Endodermal cell (in vitro differentiated cells): ENCODE results near the gene SLC29A2. TPM values are rescaled to one million over a fixed set of nuclear protein-coding genes. Genes with fewer than 3 reads are reported as not detected.

Experiments used
- DNase-seq: peaks from one replicate; pipeline ENCODE4 v3.0.0-alpha.2; 2017
- H3K27ac ChIP-seq: 2 replicates; pipeline ENCODE4 v1.5.1; 2013; ENCODE audit warnings: mild to moderate bottlenecking, low read depth, low read length, moderate library complexity
- H3K27me3 ChIP-seq: 2 replicates; pipeline ENCODE4 v1.6.1; 2013; ENCODE audit warnings: mild to moderate bottlenecking, low read length, moderate library complexity; ENCODE audit not compliant: insufficient read depth, control insufficient read depth, poor library complexity, severe bottlenecking
- H3K36me3 ChIP-seq: 2 replicates; pipeline ENCODE4 v1.7.0; 2013; ENCODE audit warnings: mild to moderate bottlenecking, low read length, moderate library complexity; ENCODE audit not compliant: control insufficient read depth, insufficient read depth
- H3K4me1 ChIP-seq: one replicate; pipeline ENCODE4 v1.7.0; 2013; ENCODE audit warnings: low read length; ENCODE audit not compliant: control insufficient read depth, insufficient read depth
- H3K4me3 ChIP-seq: 2 replicates; pipeline ENCODE4 v1.5.1; 2013; ENCODE audit warnings: mild to moderate bottlenecking, low read length, moderate library complexity
- H3K9ac ChIP-seq: 2 replicates; pipeline ENCODE4 v1.6.1; 2013; ENCODE audit warnings: mild to moderate bottlenecking, low read length, moderate library complexity; ENCODE audit not compliant: poor library complexity, severe bottlenecking; ENCODE audit errors: extremely low read depth
- H3K9me3 ChIP-seq: 2 replicates; pipeline ENCODE4 v1.6.1; 2013; ENCODE audit warnings: mild to moderate bottlenecking, low read length, moderate library complexity; ENCODE audit not compliant: control insufficient read depth
- H3K27ac Mint-ChIP-seq: 2 replicates; pipeline ENCODE4 v1.8.0; 2020; ENCODE audit warnings: mixed read lengths
- H3K27me3 Mint-ChIP-seq: 2 replicates; pipeline ENCODE4 v1.8.0; 2021; ENCODE audit warnings: mild to moderate bottlenecking, mixed read lengths; ENCODE audit not compliant: insufficient read depth
- H3K36me3 Mint-ChIP-seq: 2 replicates; pipeline ENCODE4 v1.8.0; 2020; ENCODE audit warnings: low read depth, mixed read lengths
- H3K4me1 Mint-ChIP-seq: 2 replicates; pipeline ENCODE4 v1.8.0; 2020; ENCODE audit warnings: mixed read lengths
- H3K4me3 Mint-ChIP-seq: 2 replicates; pipeline ENCODE4 v1.8.0; 2020; ENCODE audit warnings: mild to moderate bottlenecking, moderate library complexity, mixed read lengths
- H3K9me3 Mint-ChIP-seq: 2 replicates; pipeline ENCODE4 v1.8.0; 2020; ENCODE audit warnings: mild to moderate bottlenecking, mixed read lengths
- WGBS, 2 experiments: methylation state at CpG; one replicate each; pipeline versions ENCODE4 v1.1.5 to v1.1.7; 2013; ENCODE audit warnings: missing lambda C conversion rate in 2 of 2, mixed read lengths in 1 of 2; ENCODE audit not compliant: insufficient coverage in 1 of 2, insufficient read length in 1 of 2; 5-methylcytosine and 5-hydroxymethylcytosine counted together
- total RNA-seq, 2 donors: library from RNA; stranded (reverse); fragmentation: NEBNext Ultra II Directional in 1 of 2; extraction: Animal tissue kit (Norgen Biotek cat#: 25700) in 1 of 2; gene quantifications; 2 replicates in 1 of 2; 3 replicates in 1 of 2; pipeline ENCODE4 v1.2.1, GENCODE V29; 2021
- TF ChIP-seq, protein P1 (sequence below): fragments of 200-600 bp; sonication (generic); conservative IDR thresholded peaks from 2 replicates; pipeline ENCODE4 v1.5.0; 2021; ENCODE audit warnings: antibody characterized with exemption, mild to moderate bottlenecking

The SLC29A2 gene
- total RNA-seq, 2 donors from 2014 or later = 30.8 to 32.4 TPM

DNA sequence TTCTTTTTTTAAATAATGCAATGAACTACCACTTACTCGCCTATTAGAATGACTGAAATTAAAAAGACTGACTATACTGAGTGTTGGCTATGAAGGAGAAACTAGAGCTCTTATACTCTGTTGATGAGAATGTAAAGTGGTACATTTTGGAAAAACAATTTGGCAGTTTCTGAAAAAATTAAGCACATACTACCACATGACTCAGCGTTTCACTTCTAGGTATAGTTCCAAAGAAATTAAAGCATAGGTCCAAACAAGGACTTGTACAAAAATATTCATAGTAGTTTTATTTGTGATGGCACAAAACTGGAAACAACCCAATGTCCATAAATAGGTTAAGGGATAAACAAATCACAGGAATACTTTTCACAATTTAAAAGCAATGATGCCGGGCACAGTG lies 22.4 kb upstream of the SLC29A2 start:
- no peak for DNase-seq
- no peak overlapping the region for H3K4me3 Mint-ChIP-seq
- no peaks in the 10 kb centered on the region for H3K27me3 ChIP-seq
- TF ChIP-seq, protein P1, sequence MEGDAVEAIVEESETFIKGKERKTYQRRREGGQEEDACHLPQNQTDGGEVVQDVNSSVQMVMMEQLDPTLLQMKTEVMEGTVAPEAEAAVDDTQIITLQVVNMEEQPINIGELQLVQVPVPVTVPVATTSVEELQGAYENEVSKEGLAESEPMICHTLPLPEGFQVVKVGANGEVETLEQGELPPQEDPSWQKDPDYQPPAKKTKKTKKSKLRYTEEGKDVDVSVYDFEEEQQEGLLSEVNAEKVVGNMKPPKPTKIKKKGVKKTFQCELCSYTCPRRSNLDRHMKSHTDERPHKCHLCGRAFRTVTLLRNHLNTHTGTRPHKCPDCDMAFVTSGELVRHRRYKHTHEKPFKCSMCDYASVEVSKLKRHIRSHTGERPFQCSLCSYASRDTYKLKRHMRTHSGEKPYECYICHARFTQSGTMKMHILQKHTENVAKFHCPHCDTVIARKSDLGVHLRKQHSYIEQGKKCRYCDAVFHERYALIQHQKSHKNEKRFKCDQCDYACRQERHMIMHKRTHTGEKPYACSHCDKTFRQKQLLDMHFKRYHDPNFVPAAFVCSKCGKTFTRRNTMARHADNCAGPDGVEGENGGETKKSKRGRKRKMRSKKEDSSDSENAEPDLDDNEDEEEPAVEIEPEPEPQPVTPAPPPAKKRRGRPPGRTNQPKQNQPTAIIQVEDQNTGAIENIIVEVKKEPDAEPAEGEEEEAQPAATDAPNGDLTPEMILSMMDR = no peak
- 91 to 95% methylated on average over 2 of the region's 3 CpGs for WGBS, 2 experiments
- no peaks in the 10 kb centered on the region for H3K9me3 Mint-ChIP-seq
- no peak overlapping the region for H3K4me3 ChIP-seq
- no peak overlapping the region for H3K27ac Mint-ChIP-seq
- H3K4me1 Mint-ChIP-seq = no peaks in the 10 kb centered on the region
- H3K9ac ChIP-seq = no peak overlapping the region
- H3K27me3 Mint-ChIP-seq = peaks cover 29% of the 10 kb centered on the region
- no peaks in the 10 kb centered on the region for H3K36me3 ChIP-seq
- H3K4me1 ChIP-seq = no peaks in the 10 kb centered on the region
- H3K36me3 Mint-ChIP-seq = no peaks in the 10 kb centered on the region
- H3K27ac ChIP-seq = no peak overlapping the region
- H3K9me3 ChIP-seq = no peaks in the 10 kb centered on the region

DNA sequence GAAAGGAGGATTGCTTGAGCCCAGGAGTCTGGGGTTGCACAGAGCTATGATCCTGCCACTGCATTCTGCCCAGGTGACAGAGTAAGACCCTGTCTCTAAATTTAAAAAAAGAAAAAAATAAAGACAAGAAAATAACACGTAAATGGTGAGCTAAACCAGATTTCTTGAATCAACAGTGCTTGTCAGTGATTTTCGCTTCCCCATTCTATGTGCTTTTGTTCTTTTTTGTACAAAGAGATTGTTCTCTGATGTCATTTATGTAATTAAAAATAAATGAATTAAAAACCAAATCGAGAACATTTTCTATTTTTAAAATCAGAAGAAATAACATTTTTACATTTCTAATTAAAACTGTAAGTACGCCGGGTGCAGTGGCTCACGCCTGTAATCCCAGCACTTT lies 19.8 kb upstream of the SLC29A2 start:
- Mint-ChIP-seq H3K9me3 (no peaks in the 10 kb centered on the region), H3K36me3 (no peaks in the 10 kb centered on the region), H3K4me3 (no peak overlapping the region), H3K27ac (no peak overlapping the region), H3K27me3 (peaks cover 30% of the 10 kb centered on the region), H3K4me1 (peaks cover under 1% of the 10 kb centered on the region)
- no peak for DNase-seq
- no peaks in the 10 kb centered on the region for H3K9me3 ChIP-seq
- no peak overlapping the region for H3K9ac ChIP-seq
- H3K36me3 ChIP-seq = no peaks in the 10 kb centered on the region
- H3K27me3 ChIP-seq = peaks cover 8% of the 10 kb centered on the region
- no peak overlapping the region for H3K27ac ChIP-seq
- H3K4me1 ChIP-seq = no peaks in the 10 kb centered on the region
- no peak overlapping the region for H3K4me3 ChIP-seq
- 95 to 96% methylated on average over 5 to 6 of the region's 6 CpGs for WGBS, 2 experiments
- TF ChIP-seq, protein P1 = no peak

DNA sequence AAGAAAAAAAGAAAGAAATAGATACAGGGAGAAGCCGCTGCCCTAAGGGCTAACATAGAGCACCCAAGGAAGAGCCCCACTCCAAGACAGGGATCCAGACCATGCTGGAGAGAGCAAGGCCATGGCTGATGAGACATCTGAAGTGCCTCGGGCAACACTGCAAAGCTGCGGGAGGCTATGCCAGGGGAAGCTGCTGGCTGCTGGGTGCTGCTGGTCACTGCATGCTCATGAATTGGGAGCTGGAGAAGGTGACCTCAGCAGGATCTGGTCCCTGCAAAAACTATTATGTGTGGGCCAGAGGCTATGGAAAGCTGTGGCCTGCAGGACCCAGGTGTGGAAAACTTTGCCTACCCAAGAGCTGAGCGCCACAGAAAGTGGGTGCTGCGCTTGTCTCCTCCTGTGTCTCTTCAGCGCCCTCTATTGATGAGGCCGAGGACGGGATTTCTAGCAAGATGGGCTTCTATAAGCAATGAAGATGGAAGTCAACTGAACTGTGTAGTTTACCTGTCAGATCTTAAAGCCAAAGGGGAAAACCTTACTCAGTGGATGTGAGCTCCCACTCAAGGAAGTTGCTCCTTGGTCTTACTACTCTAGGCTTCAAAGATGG lies 17.3 kb upstream of the SLC29A2 start:
- no peak overlapping the region for H3K9ac ChIP-seq
- H3K27me3 ChIP-seq = peaks cover 8% of the 10 kb centered on the region
- no peak overlapping the region for H3K4me3 ChIP-seq
- Mint-ChIP-seq H3K27me3 (peaks cover 17% of the 10 kb centered on the region), H3K4me1 (peaks cover 2% of the 10 kb centered on the region), H3K36me3 (no peaks in the 10 kb centered on the region), H3K9me3 (no peaks in the 10 kb centered on the region), H3K4me3 (no peak overlapping the region), H3K27ac (no peak overlapping the region)
- peak; percentile 94 for DNase-seq
- TF ChIP-seq, protein P1 = peak; percentile 87
- 18 to 41% methylated on average over 6 to 8 of the region's 8 CpGs for WGBS, 2 experiments
- no peak overlapping the region for H3K27ac ChIP-seq
- H3K36me3 ChIP-seq = no peaks in the 10 kb centered on the region
- H3K4me1 ChIP-seq = no peaks in the 10 kb centered on the region
- no peaks in the 10 kb centered on the region for H3K9me3 ChIP-seq
